Measurements from ENCODE around the gene SERPINB8.
A peak's percentile ranks its signal among the peaks of the same experiment; 100 is the strongest.

SERPINB8 gene

DNA sequence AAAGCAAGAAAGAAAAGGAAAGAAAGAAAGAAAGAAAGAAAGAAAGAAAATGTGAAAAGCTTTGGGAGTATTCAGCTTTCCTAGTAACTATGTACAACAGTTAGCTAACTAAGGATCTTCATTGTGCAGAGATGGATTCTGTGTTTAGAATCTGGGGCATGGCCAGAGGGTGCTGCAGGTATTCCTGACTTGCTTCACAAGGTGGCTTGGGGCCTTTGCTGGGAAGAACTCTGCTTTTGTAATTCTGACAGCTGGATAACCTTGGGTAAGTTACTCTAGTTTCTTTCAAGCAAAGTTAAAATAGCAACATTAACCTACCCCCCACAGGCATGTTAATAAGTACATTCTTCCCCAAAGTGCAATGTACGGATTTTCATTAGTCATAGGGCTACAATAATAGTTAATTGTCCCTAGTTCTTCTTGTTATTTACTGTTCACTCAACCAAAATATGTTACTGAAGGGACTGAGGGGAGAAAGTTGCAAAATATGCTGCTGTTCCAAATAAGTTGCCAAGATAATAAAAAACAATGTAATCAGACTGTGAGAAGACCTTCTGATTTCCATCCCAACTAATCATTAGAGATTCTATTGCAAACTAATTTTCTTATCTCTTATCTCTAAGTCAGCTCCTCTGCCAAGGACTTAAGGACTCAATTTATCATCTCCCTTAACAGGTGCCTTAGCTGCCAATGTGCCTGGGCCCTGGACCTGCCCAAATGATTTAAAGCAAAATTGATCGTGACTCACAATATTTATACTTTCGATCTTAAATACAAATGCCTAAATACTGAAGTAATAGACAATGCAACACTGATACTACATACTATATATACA lies 50.3 kb downstream of the SERPINB8 start:
- DNase-seq = no peak

DNA sequence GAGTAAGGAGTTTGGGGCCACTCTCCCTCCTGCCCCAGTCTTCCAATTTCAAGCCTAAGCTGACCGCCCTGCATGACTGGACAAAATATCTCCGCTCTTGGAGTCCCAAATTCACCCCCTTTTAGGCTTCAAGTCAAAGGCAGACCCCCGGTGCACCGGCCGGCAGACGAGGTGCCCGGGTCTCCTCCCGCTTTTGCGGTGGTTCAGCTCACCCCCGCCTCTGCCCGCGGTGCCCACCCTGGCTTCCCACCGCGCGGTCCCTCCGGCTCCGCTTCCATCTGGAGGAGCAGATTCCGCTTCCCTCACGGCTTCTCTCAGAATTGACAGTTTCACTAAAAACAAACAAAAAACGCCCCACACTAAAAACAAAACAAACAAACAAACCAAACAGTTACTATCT lies 56.5 kb downstream of the SERPINB8 start:
- DNase-seq = no peak

DNA sequence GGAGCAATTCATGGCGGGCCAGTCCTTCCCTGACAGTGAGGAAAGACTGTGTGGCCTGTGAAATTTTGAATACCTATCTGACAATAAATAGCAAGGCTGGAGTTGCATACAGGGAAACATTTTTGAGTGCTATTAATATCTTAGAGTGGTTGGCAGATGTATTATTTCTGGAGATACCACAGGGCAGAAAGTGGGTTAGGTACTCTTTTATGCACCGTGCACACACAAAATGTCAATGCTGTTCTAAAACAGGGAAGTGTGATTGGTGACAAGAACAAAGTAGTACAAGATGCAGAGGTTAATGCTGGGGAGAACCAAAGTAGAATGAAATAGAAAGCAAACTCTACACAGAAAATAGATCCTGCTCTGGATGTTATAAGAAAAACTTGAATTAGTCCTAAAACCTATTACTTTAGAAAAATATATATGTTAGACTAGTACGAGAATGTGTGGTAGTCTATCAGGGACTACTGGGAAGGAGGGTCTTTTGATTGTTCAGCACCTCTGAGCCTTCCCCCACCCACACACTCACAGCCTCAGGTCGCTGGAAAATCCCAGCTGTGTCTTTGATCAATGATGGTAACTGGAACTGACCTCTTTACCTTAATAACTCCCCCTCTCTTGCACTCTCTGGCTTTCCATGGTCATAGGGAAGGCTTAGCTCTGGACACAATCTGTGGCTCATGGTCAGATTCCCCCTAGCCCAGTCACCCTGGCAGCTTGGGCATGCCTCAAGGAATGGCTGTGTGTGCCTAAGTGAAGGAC lies 58.2 kb downstream of the SERPINB8 start:
- no peak for DNase-seq

DNA sequence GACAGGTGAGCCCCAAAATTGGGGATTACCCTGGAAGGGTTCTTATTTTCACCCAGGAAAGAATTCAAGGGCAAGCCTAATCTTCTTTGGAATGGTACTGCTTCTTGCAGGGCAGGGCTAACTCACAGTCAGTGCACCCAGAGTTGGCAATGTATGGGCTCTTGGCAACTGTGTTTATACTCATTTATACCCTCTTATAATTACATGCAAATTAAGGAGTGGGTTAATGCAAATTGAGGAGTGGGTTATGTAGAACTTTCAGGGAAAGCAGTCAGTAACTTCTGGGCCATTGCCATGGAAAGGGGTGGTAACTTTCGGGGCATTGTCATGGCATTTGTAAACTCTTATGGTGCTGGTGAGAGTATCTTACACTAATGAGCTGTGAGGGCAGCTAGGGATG lies 59.2 kb downstream of the SERPINB8 start:
- no peak for DNase-seq

DNA sequence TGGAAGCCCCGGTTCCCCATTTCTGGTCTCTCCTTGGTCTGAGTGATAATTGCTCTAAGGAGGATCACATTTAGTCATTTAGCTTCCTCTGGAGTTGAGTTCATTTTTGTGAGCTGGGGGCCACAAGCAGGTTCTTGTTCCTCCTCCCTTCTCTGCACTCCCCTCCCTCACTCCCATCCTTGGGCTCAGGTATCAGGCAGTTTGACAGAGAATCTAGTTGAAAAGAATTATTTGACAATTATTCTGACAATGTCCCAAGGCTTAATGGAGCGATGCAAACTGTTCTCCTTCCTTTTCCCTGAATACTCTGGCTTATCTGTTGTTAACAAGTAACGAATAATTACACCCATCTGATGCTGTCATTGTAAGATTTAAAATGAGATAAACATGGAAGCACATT lies 61.5 kb downstream of the SERPINB8 start:
- DNase-seq = no peak

DNA sequence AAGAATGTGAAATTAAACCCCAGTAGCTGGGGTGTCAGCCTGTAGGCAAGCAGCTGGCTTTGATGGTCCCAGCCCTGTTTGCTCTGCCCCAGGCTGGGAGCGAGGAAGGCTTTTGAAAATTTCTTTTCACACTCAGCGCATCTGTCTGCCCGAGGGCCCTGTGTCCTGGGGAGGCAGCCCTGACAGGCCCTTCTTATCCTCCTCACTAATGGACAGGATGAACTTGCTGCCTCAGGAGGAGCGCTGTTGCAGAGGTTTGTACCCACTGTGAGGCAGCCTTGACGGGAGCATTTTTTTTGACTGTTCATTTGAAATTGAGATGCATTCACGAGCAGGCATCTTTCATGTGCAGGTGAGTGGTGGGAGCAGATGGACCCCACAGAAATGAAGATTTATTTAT lies 62.4 kb downstream of the SERPINB8 start:
- no peak for DNase-seq

DNA sequence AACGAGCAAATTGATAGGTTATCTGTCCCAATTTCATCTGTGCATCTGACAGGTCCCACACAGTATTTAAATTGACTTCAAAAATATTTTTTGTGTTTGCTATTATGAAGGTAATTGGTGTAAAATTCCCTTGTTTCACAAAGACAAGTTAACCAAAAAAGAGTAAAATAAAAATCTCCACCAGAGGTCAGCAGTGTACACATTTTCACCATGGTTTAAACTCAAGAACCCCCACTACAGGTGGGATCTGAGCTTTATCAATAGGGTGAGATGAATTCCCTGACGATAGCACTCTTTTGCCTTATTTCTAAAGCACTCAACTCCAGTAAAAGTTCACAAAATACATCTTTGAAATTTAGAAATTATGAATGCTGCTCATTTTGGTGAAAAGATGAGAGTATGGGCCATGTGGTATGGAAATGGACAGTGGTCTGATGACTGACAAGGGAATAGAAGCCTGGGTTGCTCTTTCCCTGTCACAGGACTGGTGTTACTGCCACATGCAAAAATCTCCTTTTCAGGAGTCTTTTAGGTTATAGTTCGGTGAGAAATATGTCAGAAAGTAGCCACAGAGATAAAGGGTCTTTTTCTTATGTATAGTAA lies 68.0 kb downstream of the SERPINB8 start:
- DNase-seq = peak; percentile 6

Measured in NCI-H1694 (cell line).